Stimulated activated CD4-positive, alpha-beta T cell treated with anti-CD3 and anti-CD28 coated beads, Interleukin-4, amount 100 ng/mL, for 4 hours (primary cell): Measurements from ENCODE around the gene FJX1.

Experiments used
- DNase-seq, 2 experiments: peaks; one replicate each; pipeline ENCODE4 v3.0.0-alpha.2; 2020

FJX1 gene

DNA sequence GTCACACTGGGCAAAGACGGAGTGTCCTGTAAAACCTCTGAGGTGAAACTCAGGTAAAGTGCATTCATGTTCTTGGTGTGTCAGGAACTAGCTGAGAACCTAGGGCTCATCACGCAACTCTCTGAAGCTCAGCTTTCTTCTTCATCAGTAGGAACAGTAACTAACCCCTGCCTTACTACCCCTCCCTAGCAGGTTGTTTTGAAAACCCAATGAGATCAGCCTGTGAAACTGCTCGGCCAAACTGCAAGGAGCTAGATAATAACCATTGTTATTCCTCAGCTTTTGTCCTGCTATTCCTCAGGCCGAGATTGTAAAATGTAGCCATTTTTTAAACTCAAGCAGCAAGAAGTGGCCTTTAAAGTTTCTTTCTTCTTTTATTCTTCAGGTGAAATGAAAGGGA is 9.8 kb upstream of the FJX1 start:
- no peak for DNase-seq

GRCh38 chr11:35609656-35610055 is 8.6 kb upstream of the FJX1 start:
- no peak for DNase-seq

DNA sequence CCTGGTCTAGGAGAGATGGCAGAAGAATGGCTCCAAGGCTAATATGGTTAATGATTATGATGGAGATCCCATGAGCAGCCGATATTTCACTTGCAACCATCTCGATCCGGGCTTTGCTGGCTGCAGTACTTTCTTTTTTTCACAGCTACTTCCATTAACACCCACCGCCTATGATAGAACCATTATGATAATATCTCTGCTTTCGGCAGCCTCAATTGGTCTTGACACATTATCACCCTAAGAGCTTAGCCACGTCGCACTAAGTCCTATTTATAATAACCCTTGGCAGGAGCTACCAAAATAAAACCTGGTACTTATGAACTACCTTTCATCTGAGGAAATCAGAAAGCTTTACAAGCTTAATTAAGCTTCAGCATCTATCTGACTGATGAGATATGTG is 7.6 kb upstream of the FJX1 start:
- DNase-seq: no peak

- DNase-seq: no peak
These were observed 6.5 kb upstream of the FJX1 start for GRCh38 chr11:35611741-35612140.

DNA sequence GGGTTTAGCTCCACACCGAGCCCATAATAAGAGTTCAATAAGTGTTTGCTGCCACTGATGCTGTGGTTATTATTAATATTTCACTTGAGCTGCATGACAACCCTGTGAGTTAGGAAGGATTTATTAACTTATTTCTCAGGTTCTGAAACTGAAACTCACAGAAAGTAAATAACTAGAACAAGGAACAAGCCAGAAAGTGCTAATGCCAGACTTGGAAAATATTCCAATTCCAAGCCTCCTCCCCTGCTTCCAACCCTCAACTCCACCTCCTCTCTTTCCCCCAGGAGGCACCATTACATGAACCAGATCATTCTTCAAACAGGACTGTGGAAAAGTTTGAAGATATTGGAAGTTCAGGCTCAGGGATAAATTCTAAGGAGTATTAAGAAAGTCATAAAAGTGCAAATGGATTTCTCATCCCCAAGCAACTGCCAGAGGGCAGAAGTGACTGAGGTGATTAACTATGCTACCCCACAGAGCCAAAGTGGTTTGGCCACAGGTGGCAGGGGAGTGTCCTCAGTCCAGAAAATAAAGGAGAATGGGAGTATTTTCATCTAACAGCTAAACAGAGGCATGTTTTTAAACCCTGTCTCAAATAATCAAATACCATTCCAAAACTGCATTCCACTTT is 3.2 kb upstream of the FJX1 start:
- DNase-seq: no peak

DNA sequence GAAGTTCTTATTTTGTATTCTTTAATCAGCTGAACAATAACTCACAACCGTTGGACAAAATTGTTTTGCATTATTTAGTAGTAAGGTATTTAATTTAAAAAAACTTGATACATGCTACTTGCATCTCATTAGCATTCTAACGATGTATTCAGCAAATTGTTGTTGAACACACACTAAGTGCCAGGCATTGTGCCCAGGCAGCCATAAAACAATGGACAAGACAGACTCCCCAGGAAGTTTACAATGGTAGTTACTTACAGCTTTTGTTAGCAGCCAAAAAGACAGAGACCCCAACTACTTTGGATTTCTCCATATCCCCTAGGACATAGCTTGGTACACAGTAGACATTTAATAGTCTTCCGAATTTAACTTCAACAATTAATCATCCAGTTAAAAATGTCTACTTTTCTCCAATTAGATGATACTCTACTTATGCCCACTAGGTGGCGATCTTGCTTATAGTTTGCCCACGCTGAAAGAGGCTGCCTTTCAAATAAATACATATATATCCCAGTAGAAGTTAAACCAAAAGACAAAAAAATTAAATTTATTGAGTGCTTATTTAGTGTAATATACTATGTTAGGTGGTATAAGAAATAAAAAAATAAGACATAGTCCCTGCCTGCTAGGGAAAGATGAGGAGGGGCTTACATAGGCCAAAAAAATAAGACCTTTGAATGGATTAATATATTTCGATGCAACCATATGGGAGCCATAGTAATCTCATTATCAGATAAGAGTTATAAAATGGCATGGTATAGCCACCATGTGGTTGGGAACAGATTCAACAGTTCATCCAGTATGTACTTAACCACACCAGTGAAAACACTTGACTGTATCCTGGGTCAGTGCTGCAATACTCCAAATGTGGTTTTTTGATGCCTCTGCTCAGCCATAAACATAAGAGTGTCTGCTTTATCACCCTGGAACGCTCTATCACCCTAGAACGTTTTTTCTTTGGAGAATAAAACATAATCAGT is 2.0 kb upstream of the FJX1 start:
- DNase-seq: no peak

DNA sequence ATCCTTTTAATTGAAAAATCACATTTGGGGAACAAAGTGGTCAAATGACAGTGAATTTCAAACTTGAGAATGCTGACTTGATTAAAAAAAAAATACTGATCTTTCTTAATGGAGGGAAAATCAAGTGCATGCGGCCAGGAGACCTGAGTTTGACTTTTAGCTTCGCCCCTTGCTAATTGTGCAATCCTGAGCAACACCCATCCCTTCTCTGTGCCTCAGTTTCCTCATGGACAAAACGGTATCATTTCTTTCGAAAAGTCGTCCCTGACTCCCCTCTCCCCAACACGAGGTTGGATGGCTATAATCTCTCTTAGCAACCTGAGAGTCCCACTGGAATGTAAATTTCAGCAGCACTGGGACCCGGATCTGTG is 959 bp upstream of the FJX1 start:
- DNase-seq: no peak

- peak; percentile 28 to 29 for DNase-seq
These were observed 346 bp downstream of the FJX1 start for GRCh38 chr11:35618497-35619115.

GRCh38 chr11:35619116-35619854 is 1.0 kb downstream of the FJX1 start:
- DNase-seq: peak in 1 of 2 experiments; percentile 32

GRCh38 chr11:35619855-35620640 is 1.8 kb downstream of the FJX1 start:
- DNase-seq: no peak

- no peak for DNase-seq
These were observed 2.5 kb downstream of the FJX1 start for GRCh38 chr11:35620795-35621194.

DNA sequence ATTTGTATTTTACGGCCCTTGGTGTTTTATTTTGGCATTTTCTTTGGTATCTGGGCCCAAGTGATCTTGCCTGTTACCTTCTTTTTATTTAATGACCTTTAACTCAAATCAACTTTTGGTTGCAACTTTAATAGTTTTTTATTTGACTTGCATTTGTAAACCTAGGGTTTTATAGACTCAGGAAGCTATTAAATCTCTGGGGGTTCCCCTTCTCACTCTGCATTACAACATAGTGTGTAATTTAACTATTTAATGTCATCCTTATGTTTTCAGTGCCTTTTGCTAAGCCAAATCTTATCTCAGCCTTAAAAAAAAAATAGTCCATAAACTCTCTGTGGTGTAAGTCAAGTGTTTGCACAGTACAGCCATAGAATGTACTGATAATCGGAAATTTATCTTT is 3.4 kb downstream of the FJX1 start:
- DNase-seq: no peak

DNA sequence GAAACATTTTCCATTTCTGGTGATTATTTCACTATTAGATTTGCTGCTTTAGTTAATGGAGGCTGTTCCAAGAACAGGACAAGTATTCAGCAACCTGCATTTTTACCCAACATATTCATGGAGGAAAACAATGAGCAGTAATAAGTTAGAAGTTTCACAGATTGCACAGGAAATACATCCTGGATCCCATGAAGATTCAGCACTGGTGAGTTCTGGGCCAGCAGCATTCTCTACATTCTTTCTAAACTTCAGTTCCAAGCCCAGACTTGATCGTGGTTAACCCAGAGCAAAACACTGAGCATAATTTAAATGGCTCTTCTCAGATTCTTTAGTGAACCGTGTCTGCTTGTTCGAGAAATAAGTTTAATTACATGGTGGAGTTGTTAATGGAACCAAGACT is 3.8 kb downstream of the FJX1 start:
- no peak for DNase-seq

GRCh38 chr11:35623621-35624168 is 5.4 kb downstream of the FJX1 start:
- DNase-seq: no peak

DNA sequence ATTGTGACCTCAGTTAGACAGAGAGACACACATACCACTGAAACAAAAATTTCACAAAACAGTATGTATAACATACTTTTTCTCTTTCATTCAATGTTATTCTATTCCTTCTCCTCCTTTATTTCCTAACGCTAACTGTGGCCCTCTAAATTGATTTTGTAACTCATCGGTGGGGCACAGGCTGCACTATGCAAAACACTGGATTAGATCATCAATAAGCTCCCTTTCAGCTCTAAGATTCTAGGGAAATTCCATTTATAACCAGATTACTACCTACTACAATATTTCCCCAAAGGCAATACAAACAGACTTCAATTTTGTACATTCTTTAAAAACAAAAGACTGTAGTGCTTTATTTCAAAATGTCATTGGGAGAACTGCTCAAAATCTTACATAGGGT is 6.1 kb downstream of the FJX1 start:
- DNase-seq: no peak

DNA sequence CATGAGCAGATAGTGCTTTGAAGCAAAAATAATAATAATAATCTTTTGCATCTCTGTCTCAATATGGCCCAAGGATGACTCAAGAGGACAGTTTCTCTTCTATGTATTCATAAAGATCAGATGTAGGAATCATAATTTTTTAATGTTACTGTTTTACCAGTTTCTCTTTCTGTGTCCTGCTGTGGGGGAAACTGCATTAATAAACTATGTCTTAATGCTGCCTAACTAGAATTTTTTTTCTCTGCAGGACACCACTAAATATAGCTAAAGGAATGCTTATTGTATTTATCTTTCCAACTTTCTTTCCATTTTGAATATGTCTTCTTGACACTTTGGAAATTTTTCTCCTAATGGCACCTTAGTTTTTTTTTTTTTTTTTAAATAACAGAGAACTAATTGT is 6.5 kb downstream of the FJX1 start:
- no peak for DNase-seq

- no peak for DNase-seq
These were observed 8.2 kb downstream of the FJX1 start for GRCh38 chr11:35626501-35626900.

DNA sequence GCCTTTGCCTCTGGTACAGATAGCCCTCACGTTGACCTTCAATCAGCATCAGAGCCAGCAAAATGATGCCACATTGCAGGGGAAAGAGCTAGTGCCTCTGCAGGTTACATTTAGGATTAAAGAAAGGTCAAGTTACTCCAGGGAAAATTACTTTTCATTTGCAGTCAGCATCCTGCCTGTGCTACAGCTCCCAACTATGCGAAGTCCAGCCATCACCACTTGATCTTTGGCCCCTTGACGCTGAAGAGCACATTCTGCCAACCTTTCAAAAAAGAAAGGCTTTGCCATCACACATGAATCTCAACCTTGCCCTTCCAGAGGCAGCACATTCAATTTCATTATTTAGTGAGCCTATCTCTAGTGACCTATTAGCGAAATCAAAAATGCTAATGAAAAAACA is 11.3 kb downstream of the FJX1 start:
- DNase-seq: no peak

GRCh38 chr11:35629914-35630313 is 11.7 kb downstream of the FJX1 start:
- no peak for DNase-seq

DNA sequence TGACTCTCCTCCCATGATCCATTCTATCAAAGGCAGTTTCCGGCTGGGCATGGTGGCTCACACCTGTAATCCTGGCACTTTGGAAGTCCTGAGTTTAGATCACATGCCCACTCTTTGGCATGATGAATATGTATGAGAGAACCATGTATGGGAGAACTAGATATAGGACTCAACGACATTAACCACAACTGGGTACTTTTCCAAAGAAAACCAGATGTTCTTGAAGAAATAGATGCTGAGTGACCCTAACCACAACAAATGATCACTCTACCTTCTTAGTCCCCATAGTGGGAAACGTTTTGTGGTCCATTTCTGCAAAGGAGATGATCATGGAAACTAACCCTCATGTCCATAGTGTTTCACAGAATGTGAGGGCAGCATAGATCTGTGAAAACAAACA is 13.6 kb downstream of the FJX1 start:
- no peak for DNase-seq

GRCh38 chr11:35632301-35632700 is 14.0 kb downstream of the FJX1 start:
- no peak for DNase-seq

GRCh38 chr11:35633827-35634423 is 15.7 kb downstream of the FJX1 start:
- DNase-seq: no peak
